ENCODE results near the gene MET. TPM values are rescaled to one million over a fixed set of nuclear protein-coding genes. Genes with fewer than 3 reads are reported as not detected.

The MET gene
- total RNA-seq, 4 donors from 2014 or later: 3.8 to 25.0 (median 18.6) TPM

DNA sequence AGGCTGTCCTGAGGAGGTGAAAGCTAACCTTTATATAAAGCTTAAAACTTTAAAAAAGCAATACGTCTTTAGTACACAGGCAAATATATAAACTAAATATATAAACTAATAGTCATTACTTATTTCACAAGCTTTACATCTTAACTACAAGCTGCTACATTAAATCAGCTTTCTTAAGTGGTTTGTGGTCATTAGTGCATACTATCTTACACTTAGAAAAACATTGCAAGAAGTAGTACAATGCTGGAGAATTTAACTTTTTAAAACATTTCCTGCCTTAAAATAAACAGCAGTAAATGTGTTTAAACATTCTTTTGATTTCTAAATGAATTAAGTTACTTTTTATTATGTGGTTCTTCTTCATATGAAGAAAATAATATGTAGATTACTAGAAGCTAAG lies 36.3 kb downstream of the MET start:
- no peaks in the 10 kb centered on the region for H3K9me3 ChIP-seq
- TF ChIP-seq POLR2A (IDR thresholded peaks at IDR 0.05) (no peak), CTCF (IDR thresholded peaks at IDR 0.05) (no peak)
- peaks cover 0 to 47% (median 7%) of the 10 kb centered on the region in 3 donors for H3K4me1 ChIP-seq
- DNase-seq: no peak
- no peaks in the 10 kb centered on the region for H3K36me3 ChIP-seq
- no peak overlapping the region for H3K4me3 ChIP-seq
- peaks cover 0 to 24% (median 0%) of the 10 kb centered on the region in 4 donors for H3K27me3 ChIP-seq
- no peak overlapping the region for H3K27ac ChIP-seq
- WGBS, 2 donors: 74 to 80% methylated on average over 1 of the region's 1 CpG
- intact Hi-C loops (cut with DNase I): no loop called here

DNA sequence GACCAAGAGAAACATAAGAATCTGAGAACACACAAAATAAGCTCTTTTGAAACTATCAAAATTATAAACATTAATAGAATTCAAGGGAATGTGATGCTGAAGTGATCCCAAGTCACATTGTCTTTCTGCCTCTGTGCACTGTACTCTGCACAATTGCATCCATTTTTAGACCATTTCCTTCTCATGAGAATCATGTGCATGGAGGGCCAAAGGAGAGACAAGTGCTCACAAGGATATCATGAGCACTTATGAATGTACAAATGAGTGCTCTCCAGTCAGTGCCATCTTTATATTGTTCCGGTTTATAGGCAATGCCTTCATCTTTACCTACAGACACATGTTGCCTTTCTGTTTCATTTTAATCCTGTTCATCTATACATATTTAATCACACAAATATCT lies 36.9 kb downstream of the MET start:
- H3K27me3 ChIP-seq: peaks cover 0 to 30% (median 0%) of the 10 kb centered on the region in 4 donors
- peak overlapping the region in 1 of 4 donors; percentile 13 for H3K27ac ChIP-seq
- no peak for DNase-seq
- no peak for TF ChIP-seq CTCF (IDR thresholded peaks at IDR 0.05)
- TF ChIP-seq POLR2A (IDR thresholded peaks at IDR 0.05): no peak
- no peaks in the 10 kb centered on the region for H3K36me3 ChIP-seq
- no peak overlapping the region for H3K4me3 ChIP-seq
- 62 to 68% methylated on average over 1 of the region's 1 CpG for WGBS, 2 donors
- H3K4me1 ChIP-seq: peaks cover 0 to 47% (median 7%) of the 10 kb centered on the region in 3 donors
- no peaks in the 10 kb centered on the region for H3K9me3 ChIP-seq
- intact Hi-C loops (cut with DNase I): no loop called here

DNA sequence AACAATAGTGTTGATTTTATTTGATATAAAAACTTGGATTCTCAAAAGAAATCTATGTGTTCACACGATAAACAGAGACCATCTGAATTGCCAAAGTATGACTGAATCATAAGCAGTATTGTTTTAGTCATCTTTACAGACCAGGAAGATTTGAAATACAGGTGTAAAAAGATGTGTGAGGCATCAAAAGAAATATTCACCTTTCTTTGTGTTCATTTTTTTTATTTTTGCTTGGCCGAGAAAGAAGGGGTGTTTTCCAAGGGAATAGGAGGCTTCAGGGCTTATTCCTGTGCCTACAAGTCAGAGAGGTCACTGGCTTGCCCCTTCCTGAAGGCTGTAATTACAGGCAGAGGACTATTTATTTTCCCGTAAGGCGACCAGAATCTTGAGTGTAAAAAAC lies 37.3 kb downstream of the MET start:
- Histone ChIP-seq H3K36me3 (no peaks in the 10 kb centered on the region), H3K9me3 (no peaks in the 10 kb centered on the region), H3K4me1 (peaks cover 0 to 47% (median 7%) of the 10 kb centered on the region in 3 donors), H3K4me3 (no peak overlapping the region), H3K27ac (peak overlapping the region in 2 of 4 donors; percentile 1 to 13), H3K27me3 (peaks cover 0 to 34% (median 0%) of the 10 kb centered on the region in 4 donors)
- no peak for DNase-seq
- WGBS, 2 donors: 34 to 49% methylated on average over 4 of the region's 4 CpGs
- TF ChIP-seq POLR2A (IDR thresholded peaks at IDR 0.05) (no peak), CTCF (IDR thresholded peaks at IDR 0.05) (no peak)
- intact Hi-C loops (cut with DNase I): no loop called here

DNA sequence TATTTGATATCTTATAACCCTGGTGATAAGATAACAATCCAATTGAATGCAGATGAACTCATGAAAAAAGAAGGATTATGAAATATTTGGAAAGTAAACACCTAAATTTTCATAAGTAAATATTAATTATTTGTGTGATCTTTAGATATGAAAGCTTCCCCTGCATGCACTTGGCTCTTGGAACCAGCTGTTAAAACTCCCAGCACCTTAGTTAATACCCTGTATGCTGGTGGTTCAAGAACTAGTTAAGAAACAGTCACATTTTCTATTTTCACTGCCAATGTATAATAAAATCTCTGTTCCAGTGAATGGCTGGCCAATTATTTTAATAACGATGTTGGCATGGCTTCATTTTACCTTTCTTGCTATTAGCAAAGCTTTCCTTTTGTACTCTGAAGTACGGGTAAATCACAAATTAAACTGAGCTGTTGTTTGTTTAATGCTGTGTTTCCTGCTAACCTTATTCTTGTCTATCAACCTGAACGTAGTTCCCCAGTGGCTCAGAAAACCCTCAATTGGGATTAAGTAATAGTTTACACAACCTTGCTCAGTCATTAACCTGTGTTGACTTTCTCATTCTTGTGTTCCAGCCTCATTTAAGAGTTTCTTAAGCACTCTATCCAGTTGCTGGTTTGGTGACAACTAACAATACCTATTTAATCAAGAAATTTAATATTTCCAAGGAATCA lies 38.9 kb downstream of the MET start:
- TF ChIP-seq POLR2A (IDR thresholded peaks at IDR 0.05): no peak
- TF ChIP-seq CTCF (IDR thresholded peaks at IDR 0.05): no peak
- Histone ChIP-seq H3K27ac (peak overlapping the region in 2 of 4 donors; percentile 26 to 29), H3K36me3 (no peaks in the 10 kb centered on the region), H3K27me3 (peaks cover 0 to 49% (median 0%) of the 10 kb centered on the region in 4 donors), H3K9me3 (no peaks in the 10 kb centered on the region), H3K4me1 (peaks cover 0 to 45% (median 7%) of the 10 kb centered on the region in 3 donors), H3K4me3 (no peak overlapping the region)
- DNase-seq: no peak
- WGBS, 2 donors: 14 to 28% methylated on average over 3 of the region's 3 CpGs
- intact Hi-C loops (cut with DNase I): no loop called here

DNA sequence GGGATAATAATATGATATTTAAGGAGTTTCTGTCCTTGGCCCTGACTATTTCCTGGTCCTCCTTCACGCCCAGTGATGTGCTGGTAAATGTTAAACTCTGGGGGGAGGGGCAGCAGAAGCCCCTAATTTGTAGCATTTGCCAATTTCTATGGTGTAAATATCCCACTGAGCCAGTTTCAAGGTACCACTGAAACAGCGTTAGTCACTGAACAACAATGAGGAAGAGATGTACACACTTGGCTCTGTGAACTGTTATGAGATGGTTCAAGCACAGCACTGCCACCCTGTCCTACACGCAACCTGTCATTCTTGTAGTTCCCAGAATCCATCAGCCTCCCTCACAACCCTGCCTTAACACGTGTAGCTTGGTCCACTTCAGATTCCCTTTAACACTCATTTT lies 39.8 kb downstream of the MET start:
- peaks cover 0 to 40% (median 11%) of the 10 kb centered on the region in 3 donors for H3K4me1 ChIP-seq
- 75 to 83% methylated on average over 4 of the region's 4 CpGs for WGBS, 2 donors
- H3K9me3 ChIP-seq: no peaks in the 10 kb centered on the region
- H3K4me3 ChIP-seq: no peak overlapping the region
- intact Hi-C loops (cut with DNase I): no loop called here
- no peak overlapping the region for H3K27ac ChIP-seq
- no peak for DNase-seq
- TF ChIP-seq POLR2A (IDR thresholded peaks at IDR 0.05) (no peak), CTCF (IDR thresholded peaks at IDR 0.05) (no peak)
- H3K27me3 ChIP-seq: peaks cover 0 to 51% (median 0%) of the 10 kb centered on the region in 4 donors
- H3K36me3 ChIP-seq: no peaks in the 10 kb centered on the region
